GM23338 (cell line): ENCODE results near the gene EFCAB6. TPM values are rescaled to one million over a fixed set of nuclear protein-coding genes. Genes with fewer than 3 reads are reported as not detected.

ENCODE experiments used
- ATAC-seq: fragments of 200-7000 bp; cut with Tn5 transposase; 3 replicates; pipeline ENCODE4 v1.9.1; 2020
- DNase-seq: peaks from one replicate; pipeline ENCODE4 v3.0.0-alpha.2; 2015; ENCODE audit warnings: low spot score
- H2AFZ ChIP-seq: fragments of 200-600 bp; sonication (generic); 2 replicates; pipeline ENCODE4 v1.8.0; 2016; ENCODE audit warnings: antibody characterized with exemption, mild to moderate bottlenecking, moderate library complexity
- H3F3A ChIP-seq: fragments of 200-600 bp; sonication (generic); replicated peaks from 2 replicates; pipeline ENCODE4 v1.8.0; 2017; ENCODE audit warnings: antibody characterized with exemption, mixed run types, low read depth
- H3K27ac ChIP-seq: fragments of 200-600 bp; sonication (generic); 2 replicates; pipeline ENCODE4 v1.6.1; 2016; ENCODE audit warnings: low read depth
- H3K27me3 ChIP-seq: fragments of 200-600 bp; sonication (generic); 2 replicates; pipeline ENCODE4 v1.8.0; 2016; ENCODE audit warnings: mild to moderate bottlenecking, mixed run types, moderate library complexity; ENCODE audit not compliant: insufficient read depth
- H3K36me3 ChIP-seq: fragments of 200-600 bp; sonication (generic); 2 replicates; pipeline ENCODE4 v1.8.0; 2016; ENCODE audit warnings: mild to moderate bottlenecking; ENCODE audit not compliant: insufficient read depth
- H3K4me1 ChIP-seq: fragments of 200-600 bp; sonication (generic); 2 replicates; pipeline ENCODE4 v1.8.0; 2016; ENCODE audit warnings: mild to moderate bottlenecking, moderate library complexity; ENCODE audit not compliant: insufficient read depth
- H3K4me2 ChIP-seq: fragments of 200-600 bp; sonication (generic); 2 replicates; pipeline ENCODE4 v1.7.1; 2017; ENCODE audit warnings: mixed run types
- H3K4me3 ChIP-seq: fragments of 200-600 bp; sonication (generic); 2 replicates; pipeline ENCODE4 v1.6.1; 2016; ENCODE audit warnings: mixed run types
- H3K79me2 ChIP-seq: fragments of 200-600 bp; sonication (generic); replicated peaks from 2 replicates; pipeline ENCODE4 v1.8.0; 2017; ENCODE audit warnings: mild to moderate bottlenecking; ENCODE audit not compliant: insufficient read depth
- H3K9me2 ChIP-seq: fragments of 200-600 bp; sonication (generic); 2 replicates; pipeline ENCODE4 v1.8.0; 2017; ENCODE audit not compliant: insufficient read depth
- H4K20me1 ChIP-seq: fragments of 200-600 bp; sonication (generic); replicated peaks from 2 replicates; pipeline ENCODE4 v1.8.0; 2017; ENCODE audit warnings: mild to moderate bottlenecking; ENCODE audit not compliant: insufficient read depth
- H3K27ac Mint-ChIP-seq: 2 replicates; pipeline ENCODE4 v1.8.0; 2020; ENCODE audit warnings: inconsistent platforms, mild to moderate bottlenecking, moderate library complexity, mixed read lengths
- H3K27me3 Mint-ChIP-seq: 3 replicates; pipeline ENCODE4 v1.8.0; 2022; ENCODE audit warnings: low read depth, mild to moderate bottlenecking, moderate library complexity, mixed read lengths, inconsistent platforms; ENCODE audit not compliant: insufficient read depth, poor library complexity
- H3K36me3 Mint-ChIP-seq: 3 replicates; pipeline ENCODE4 v1.8.0; 2021; ENCODE audit warnings: low read depth, mild to moderate bottlenecking, inconsistent platforms, moderate library complexity, mixed read lengths
- H3K4me1 Mint-ChIP-seq: 3 replicates; pipeline ENCODE4 v1.8.0; 2020; ENCODE audit warnings: mild to moderate bottlenecking, inconsistent platforms, mixed read lengths
- H3K4me3 Mint-ChIP-seq: 3 replicates; pipeline ENCODE4 v1.8.0; 2021; ENCODE audit warnings: moderate library complexity, mild to moderate bottlenecking, inconsistent platforms, mixed read lengths
- H3K9me3 Mint-ChIP-seq: 3 replicates; pipeline ENCODE4 v1.8.0; 2020; ENCODE audit warnings: moderate library complexity, mild to moderate bottlenecking, inconsistent platforms, mixed read lengths
- CREB1 ChIP-seq: fragments of 250-450 bp; sonication (Bioruptor Pico); IDR thresholded peaks from 2 replicates; pipeline ENCODE4 v1.5.0; 2020; ENCODE audit warnings: low read depth, mild to moderate bottlenecking, moderate library complexity
- EZH2 ChIP-seq: fragments of 200-600 bp; sonication (generic); IDR thresholded peaks from one replicate; pipeline ENCODE4 v1.8.0; 2017; ENCODE audit warnings: antibody characterized with exemption, mild to moderate bottlenecking, low read depth; ENCODE audit not compliant: unreplicated experiment
- JUNB ChIP-seq: IDR thresholded peaks from one replicate; pipeline ENCODE4 v1.6.1; 2016; ENCODE audit warnings: antibody characterized with exemption; ENCODE audit not compliant: unreplicated experiment
- NANOG ChIP-seq: IDR thresholded peaks from 2 replicates; pipeline ENCODE4 v1.6.1; 2016; ENCODE audit warnings: antibody characterized with exemption, borderline replicate concordance
- POLR2AphosphoS5 ChIP-seq: IDR thresholded peaks from 2 replicates; pipeline ENCODE4 v1.6.1; 2016; ENCODE audit warnings: antibody characterized with exemption, low read depth
- ZNF114 ChIP-seq: fragments of 250-450 bp; sonication (Bioruptor Pico); IDR thresholded peaks from 2 replicates; pipeline ENCODE4 v1.5.0; 2020; ENCODE audit warnings: mild to moderate bottlenecking, moderate library complexity
- ZNF331 ChIP-seq: fragments of 250-450 bp; sonication (Bioruptor Pico); IDR thresholded peaks from 2 replicates; pipeline ENCODE4 v1.5.0; 2020; ENCODE audit warnings: low read depth, mild to moderate bottlenecking, moderate library complexity
- polyA plus RNA-seq: library from polyadenylated mRNA; unstranded; fragments of >200 nt; fragmentation: Nextera tagmentation; extraction: Ambion mirVana; gene quantifications from 2 replicates; pipeline ENCODE4 v1.2.1, GENCODE V29; 2016
- total RNA-seq: library from RNA; depleted of rRNA; stranded (reverse); fragments of >200 nt; shearing (Covaris generic); gene quantifications from 2 replicates; pipeline ENCODE4 v1.2.3, GENCODE V29; 2014
- TF ChIP-seq, protein P1 (sequence below): IDR thresholded peaks from one replicate; pipeline ENCODE4 v1.6.1; 2018; ENCODE audit warnings: antibody characterized with exemption; ENCODE audit not compliant: unreplicated experiment
- TF ChIP-seq, protein P2 (sequence below): fragments of 250-450 bp; sonication (Bioruptor Pico); IDR thresholded peaks from 2 replicates; pipeline ENCODE4 v1.5.0; 2020; ENCODE audit warnings: mild to moderate bottlenecking, moderate library complexity

EFCAB6 gene
- total and polyA plus RNA-seq, 2 experiments from 2014 or later, result 1.1 to 1.8 TPM

DNA sequence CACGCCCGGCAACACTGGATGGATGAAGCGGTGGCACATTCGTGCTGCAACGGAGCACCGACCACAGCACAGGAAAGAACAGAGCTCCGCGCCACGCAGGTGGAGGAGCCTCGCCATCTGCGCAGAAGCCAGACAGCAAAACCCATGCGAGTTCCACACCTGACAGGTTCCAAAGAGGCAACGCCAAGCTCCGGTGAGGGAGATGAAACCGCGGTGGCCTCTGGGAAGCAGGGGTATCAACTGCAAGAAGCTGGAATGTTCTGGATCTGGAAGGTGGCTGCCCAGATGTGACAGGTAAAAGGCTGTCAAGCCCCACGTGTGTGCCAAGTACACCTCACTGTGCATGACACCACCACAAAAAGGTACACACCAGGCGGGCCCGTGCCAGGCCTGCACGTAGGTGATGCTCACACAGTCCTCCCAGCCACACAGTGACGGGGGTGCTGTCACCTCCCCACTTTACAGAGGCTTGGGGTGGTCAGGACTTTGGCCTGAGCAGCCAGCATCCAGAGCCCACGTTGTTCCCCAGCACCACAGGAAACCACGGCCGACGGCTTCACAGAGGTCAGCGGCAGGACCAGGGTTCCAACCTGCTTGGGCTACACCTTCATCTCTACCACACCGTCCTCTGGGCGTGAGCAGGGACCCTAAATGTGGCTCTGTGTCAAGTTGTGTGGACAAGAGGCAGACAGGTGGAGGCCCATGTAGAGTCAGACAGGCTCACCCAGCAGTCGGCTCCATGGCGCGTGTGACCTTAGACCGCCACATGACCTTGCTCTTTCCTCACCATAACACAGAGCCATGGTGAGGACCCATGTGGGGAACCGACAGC, 19.7 kb upstream of the EFCAB6 start:
- TF ChIP-seq ZNF114 (CRISPR knock-in tag), result no peak
- H3K36me3 Mint-ChIP-seq, result peaks cover 8% of the 10 kb centered on the region; the same call in 2 of the 3 replicates
- peaks cover 19% of the 10 kb centered on the region for H3K27me3 Mint-ChIP-seq
- no peaks in the 10 kb centered on the region for H3K36me3 ChIP-seq
- ATAC-seq, result no peak
- no peaks in the 10 kb centered on the region for H3K9me2 ChIP-seq
- peaks cover 23% of the 10 kb centered on the region for H3K4me1 Mint-ChIP-seq
- no peak overlapping the region for H2AFZ ChIP-seq
- peaks cover 4% of the 10 kb centered on the region; the same call in 1 of the 2 replicates for H3K79me2 ChIP-seq
- no peaks in the 10 kb centered on the region for H3F3A ChIP-seq
- no peaks in the 10 kb centered on the region; the same call in 2 of the 3 replicates for H3K9me3 Mint-ChIP-seq
- H3K4me3 Mint-ChIP-seq, result no peak overlapping the region
- no peaks in the 10 kb centered on the region; the same call in 1 of the 2 replicates for H3K4me1 ChIP-seq
- H4K20me1 ChIP-seq, result peaks cover 3% of the 10 kb centered on the region; the same call in 1 of the 2 replicates
- no peak overlapping the region for H3K4me2 ChIP-seq
- no peak overlapping the region for H3K27ac ChIP-seq
- no peak for DNase-seq
- H3K27ac Mint-ChIP-seq, result peak overlapping the region; percentile 72; the same call in 1 of the 2 replicates
- no peaks in the 10 kb centered on the region for H3K27me3 ChIP-seq
- no peak overlapping the region for H3K4me3 ChIP-seq

DNA sequence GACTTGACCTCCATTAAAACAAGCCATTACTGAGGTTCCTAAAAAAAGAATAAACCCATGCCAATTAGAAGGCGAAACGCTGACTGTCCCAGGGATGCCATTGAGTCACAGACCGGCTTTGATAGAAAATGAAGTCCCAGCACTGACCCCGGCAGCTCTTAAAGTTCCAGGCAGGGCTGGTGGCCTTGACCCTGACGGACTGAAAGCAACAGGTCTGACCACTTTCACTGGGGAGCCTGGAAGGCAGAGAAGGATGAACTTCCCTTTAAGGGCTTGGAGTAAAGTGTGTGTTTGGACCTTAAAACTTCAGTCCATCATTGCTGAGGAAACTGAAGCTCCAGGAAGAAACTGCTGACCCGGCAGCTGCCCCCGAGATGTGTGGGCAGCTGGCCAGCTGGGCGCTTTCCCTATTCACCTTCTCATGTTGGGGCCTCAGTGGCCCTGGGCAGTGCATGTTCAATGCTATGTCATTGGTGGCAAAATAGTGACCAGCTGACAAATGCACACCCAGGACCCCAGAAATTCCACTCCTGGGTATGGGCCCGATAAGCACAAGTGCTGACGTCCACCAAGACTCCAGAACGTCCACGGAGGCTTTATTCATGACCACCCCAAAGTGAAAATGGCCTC, 18.9 kb upstream of the EFCAB6 start:
- peaks cover 20% of the 10 kb centered on the region for H3K27me3 Mint-ChIP-seq
- H3K4me3 ChIP-seq, result no peak overlapping the region
- H2AFZ ChIP-seq, result no peak overlapping the region
- no peaks in the 10 kb centered on the region; the same call in 2 of the 3 replicates for H3K9me3 Mint-ChIP-seq
- peaks cover 8% of the 10 kb centered on the region; the same call in 2 of the 3 replicates for H3K36me3 Mint-ChIP-seq
- no peak overlapping the region for H3K27ac Mint-ChIP-seq
- H3K9me2 ChIP-seq, result no peaks in the 10 kb centered on the region
- no peak overlapping the region for H3K4me2 ChIP-seq
- peaks cover 4% of the 10 kb centered on the region; the same call in 1 of the 2 replicates for H3K79me2 ChIP-seq
- DNase-seq (no peak), ATAC-seq (no peak)
- H3K4me1 ChIP-seq, result no peaks in the 10 kb centered on the region; the same call in 1 of the 2 replicates
- no peaks in the 10 kb centered on the region for H3F3A ChIP-seq
- no peaks in the 10 kb centered on the region for H3K36me3 ChIP-seq
- TF ChIP-seq ZNF114 (CRISPR knock-in tag) (no peak), ZNF331 (no peak), NANOG (no peak), POLR2AphosphoS5 (no peak), CREB1 (CRISPR knock-in tag) (no peak), EZH2 (no peak), JUNB (no peak)
- TF ChIP-seq, protein P1, sequence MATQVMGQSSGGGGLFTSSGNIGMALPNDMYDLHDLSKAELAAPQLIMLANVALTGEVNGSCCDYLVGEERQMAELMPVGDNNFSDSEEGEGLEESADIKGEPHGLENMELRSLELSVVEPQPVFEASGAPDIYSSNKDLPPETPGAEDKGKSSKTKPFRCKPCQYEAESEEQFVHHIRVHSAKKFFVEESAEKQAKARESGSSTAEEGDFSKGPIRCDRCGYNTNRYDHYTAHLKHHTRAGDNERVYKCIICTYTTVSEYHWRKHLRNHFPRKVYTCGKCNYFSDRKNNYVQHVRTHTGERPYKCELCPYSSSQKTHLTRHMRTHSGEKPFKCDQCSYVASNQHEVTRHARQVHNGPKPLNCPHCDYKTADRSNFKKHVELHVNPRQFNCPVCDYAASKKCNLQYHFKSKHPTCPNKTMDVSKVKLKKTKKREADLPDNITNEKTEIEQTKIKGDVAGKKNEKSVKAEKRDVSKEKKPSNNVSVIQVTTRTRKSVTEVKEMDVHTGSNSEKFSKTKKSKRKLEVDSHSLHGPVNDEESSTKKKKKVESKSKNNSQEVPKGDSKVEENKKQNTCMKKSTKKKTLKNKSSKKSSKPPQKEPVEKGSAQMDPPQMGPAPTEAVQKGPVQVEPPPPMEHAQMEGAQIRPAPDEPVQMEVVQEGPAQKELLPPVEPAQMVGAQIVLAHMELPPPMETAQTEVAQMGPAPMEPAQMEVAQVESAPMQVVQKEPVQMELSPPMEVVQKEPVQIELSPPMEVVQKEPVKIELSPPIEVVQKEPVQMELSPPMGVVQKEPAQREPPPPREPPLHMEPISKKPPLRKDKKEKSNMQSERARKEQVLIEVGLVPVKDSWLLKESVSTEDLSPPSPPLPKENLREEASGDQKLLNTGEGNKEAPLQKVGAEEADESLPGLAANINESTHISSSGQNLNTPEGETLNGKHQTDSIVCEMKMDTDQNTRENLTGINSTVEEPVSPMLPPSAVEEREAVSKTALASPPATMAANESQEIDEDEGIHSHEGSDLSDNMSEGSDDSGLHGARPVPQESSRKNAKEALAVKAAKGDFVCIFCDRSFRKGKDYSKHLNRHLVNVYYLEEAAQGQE, result no peak
- TF ChIP-seq, protein P2, sequence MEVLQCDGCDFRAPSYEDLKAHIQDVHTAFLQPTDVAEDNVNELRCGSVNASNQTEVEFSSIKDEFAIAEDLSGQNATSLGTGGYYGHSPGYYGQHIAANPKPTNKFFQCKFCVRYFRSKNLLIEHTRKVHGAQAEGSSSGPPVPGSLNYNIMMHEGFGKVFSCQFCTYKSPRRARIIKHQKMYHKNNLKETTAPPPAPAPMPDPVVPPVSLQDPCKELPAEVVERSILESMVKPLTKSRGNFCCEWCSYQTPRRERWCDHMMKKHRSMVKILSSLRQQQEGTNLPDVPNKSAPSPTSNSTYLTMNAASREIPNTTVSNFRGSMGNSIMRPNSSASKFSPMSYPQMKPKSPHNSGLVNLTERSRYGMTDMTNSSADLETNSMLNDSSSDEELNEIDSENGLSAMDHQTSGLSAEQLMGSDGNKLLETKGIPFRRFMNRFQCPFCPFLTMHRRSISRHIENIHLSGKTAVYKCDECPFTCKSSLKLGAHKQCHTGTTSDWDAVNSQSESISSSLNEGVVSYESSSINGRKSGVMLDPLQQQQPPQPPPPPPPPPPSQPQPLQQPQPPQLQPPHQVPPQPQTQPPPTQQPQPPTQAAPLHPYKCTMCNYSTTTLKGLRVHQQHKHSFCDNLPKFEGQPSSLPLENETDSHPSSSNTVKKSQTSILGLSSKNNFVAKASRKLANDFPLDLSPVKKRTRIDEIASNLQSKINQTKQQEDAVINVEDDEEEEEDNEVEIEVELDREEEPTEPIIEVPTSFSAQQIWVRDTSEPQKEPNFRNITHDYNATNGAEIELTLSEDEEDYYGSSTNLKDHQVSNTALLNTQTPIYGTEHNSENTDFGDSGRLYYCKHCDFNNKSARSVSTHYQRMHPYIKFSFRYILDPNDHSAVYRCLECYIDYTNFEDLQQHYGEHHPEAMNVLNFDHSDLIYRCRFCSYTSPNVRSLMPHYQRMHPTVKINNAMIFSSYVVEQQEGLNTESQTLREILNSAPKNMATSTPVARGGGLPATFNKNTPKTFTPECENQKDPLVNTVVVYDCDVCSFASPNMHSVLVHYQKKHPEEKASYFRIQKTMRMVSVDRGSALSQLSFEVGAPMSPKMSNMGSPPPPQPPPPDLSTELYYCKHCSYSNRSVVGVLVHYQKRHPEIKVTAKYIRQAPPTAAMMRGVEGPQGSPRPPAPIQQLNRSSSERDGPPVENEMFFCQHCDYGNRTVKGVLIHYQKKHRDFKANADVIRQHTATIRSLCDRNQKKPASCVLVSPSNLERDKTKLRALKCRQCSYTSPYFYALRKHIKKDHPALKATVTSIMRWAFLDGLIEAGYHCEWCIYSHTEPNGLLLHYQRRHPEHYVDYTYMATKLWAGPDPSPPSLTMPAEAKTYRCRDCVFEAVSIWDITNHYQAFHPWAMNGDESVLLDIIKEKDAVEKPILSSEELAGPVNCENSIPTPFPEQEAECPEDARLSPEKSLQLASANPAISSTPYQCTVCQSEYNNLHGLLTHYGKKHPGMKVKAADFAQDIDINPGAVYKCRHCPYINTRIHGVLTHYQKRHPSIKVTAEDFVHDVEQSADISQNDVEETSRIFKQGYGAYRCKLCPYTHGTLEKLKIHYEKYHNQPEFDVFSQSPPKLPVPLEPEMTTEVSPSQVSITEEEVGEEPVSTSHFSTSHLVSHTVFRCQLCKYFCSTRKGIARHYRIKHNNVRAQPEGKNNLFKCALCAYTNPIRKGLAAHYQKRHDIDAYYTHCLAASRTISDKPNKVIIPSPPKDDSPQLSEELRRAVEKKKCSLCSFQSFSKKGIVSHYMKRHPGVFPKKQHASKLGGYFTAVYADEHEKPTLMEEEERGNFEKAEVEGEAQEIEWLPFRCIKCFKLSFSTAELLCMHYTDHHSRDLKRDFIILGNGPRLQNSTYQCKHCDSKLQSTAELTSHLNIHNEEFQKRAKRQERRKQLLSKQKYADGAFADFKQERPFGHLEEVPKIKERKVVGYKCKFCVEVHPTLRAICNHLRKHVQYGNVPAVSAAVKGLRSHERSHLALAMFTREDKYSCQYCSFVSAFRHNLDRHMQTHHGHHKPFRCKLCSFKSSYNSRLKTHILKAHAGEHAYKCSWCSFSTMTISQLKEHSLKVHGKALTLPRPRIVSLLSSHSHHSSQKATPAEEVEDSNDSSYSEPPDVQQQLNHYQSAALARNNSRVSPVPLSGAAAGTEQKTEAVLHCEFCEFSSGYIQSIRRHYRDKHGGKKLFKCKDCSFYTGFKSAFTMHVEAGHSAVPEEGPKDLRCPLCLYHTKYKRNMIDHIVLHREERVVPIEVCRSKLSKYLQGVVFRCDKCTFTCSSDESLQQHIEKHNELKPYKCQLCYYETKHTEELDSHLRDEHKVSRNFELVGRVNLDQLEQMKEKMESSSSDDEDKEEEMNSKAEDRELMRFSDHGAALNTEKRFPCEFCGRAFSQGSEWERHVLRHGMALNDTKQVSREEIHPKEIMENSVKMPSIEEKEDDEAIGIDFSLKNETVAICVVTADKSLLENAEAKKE (CRISPR knock-in tag), result no peak
- no peak overlapping the region for H3K27ac ChIP-seq
- H3K4me3 Mint-ChIP-seq, result no peak overlapping the region
- no peaks in the 10 kb centered on the region for H3K27me3 ChIP-seq
- peaks cover 30% of the 10 kb centered on the region for H3K4me1 Mint-ChIP-seq
- H4K20me1 ChIP-seq, result peaks cover 3% of the 10 kb centered on the region; the same call in 1 of the 2 replicates
